ENCODE data around the gene SCYL3.
"Not testable (repeated sequence)": the region's sequence is repeated elsewhere in the genome, so short reads cannot be mapped to it uniquely, and the experiment has no call there.

SCYL3 gene

DNA sequence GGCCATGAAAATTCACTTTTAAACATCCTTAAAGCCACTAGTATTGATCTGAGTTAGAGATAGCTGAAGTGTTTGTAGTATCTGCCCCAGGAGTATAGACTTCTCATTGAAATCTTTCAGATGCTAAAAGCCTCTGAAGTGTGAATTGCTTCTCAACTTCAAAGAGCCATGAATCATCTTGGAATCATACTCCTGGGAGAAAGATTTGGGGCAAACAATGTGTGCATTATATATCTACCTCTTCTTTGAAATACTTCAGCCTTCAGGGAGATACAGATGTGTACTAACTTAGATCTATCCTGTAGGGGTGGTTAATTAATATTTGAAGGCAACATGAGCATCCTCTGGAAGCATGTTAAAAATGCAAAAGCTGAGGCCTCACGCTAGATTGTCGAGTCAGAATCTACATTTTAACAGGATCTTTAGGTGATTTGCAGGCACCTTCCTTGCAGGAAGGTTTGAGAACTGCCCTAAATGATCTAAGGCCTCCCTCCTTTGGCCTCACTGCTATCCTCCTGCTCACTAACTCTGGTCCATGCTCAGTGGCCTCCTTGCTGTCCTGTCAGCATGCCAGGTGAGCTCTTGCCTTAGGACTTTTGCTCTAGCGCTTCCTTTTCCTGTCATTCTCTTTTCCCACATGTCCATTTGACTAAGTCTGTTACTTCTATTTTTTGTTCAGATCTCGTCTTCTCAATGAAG is 6.0 kb upstream of the SCYL3 start:
- no peak for DNase-seq

DNA sequence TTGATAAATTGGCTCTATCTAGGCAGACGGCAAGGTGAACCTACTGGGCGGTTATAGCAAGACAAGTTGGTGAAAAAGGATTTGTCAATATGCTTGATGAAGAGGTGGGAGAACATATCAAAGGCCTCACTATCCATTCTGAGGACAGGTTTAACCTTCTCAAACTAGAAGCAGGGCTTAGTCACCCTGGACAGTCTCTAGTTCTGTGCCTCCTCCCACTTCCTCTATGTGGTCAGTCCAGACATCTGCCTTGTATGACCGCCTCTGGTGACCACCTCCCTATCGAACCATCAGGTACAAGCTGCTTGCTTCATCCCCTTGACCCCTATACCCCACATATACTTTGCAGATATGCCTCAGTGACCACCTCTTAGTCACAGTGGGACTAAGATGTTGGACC is 2.3 kb upstream of the SCYL3 start:
- no peak for DNase-seq

DNA sequence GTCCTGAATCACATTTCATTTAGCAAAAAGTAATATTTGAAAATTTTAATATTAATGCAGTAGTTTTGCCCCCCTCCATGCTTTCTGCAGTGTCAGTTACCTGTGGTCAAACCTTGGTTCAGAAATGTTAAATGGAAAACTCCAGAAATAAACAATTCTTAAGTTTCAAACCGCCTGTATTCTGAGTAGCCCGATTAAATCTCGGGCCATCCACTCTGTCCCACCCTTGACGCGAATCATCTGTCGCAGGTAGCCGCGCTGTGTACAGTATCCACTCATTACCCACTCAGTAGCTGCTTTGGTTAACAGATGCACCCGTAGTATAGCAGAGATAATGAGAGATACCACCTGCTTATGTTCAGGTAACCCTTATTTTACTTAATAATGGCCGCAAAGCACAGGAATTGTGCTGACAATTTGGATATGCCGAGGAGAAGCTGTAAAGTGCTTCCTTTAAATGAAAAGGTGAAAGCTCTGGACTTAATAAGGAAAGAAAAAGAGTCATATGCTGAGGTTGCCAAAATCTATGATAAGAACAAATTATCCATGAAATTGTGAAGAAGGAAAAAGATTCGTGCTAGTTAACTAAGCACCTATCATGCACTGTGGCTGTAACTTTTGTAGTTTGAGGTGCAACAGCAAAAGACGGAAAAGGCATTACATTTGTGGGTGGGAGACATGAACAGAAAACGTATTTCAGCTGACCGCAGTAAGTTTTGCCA is 889 bp upstream of the SCYL3 start:
- DNase-seq: no peak

DNA sequence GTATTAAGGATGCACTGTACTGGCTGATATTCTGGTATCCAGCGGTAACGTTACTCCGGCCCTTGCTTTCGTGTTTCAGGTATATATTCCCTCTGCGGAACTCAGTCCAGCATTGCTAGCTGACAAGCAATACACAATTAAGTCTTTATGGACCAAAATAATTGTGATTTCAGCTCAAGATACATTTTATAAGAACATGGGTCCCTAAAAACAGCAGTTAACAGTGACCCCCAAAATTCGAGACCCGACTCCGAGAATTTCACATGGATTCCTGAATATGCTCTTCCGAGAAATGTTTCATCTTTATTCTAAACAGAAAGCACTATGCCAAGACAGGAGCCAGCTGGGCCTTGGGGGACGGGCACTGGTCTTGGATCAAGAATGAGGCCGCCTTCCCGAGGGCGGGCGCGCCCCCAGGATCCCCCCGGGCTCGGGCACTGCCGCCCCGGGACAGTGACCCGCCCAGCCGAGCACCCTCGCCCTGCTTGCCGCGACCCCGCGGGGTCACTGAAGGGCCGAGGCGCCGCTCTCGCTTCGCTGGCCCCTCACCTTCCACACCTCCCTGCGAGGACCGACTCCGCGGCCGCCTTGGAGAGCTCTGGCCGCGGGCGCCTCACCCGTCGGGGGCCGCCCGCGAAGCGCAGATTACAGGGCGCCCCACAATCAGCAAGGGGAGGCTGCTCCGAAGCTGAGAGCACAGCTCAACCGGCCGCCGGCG is 610 bp downstream of the SCYL3 start:
- peak in 1 of 2 donors; percentile 58 for DNase-seq

DNA sequence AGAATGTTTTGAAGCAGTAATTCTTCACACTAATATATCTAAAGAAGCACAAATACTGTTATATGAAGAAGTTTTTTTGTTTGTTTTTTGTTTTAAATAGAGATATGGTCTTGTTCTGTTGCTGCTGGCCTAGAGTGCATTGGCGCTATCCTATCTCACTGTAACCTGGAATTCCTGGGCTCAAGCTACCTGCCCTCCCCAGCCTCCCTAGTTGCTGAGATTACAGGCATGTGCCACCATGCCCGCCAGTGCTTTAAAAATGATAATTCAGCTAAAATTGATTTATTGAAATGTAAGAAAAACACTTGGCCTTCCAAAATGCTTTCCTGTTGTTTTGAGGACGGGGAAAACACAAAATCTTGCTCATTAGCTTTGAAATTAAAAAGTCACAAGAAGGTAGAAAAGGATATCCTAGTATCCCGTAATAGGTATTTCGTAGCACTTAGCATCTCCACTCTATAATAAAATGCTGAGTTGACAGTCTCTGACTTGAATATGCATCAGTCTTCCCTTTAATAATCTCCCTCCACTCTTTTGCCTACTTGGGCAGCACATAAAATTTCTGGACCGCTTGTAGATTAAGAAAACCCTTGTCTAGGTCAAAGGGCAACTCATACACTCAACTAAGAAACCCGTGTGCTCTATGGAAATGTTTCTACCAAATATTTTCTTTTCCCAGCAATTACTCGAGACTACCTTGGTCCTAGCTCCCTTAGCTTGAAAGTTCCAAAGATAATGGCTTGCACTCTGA is 1.3 kb downstream of the SCYL3 start:
- DNase-seq: no peak

DNA sequence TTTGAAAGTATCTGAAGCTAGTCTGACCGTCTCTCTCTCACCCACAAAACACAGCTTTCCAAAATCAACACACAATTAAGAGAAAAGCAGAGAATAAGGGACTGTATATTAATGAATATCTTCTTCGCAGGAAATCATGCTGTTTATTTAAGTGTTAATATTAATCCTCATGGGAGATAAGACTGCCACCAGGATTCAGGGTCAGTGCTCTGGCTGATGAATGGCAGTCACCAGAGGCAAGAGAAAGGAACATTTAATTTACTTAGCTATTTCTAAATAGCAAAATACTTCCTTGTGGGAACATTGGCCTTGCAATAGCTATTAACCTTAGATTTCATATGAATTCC is 2.2 kb downstream of the SCYL3 start:
- no peak for DNase-seq

DNA sequence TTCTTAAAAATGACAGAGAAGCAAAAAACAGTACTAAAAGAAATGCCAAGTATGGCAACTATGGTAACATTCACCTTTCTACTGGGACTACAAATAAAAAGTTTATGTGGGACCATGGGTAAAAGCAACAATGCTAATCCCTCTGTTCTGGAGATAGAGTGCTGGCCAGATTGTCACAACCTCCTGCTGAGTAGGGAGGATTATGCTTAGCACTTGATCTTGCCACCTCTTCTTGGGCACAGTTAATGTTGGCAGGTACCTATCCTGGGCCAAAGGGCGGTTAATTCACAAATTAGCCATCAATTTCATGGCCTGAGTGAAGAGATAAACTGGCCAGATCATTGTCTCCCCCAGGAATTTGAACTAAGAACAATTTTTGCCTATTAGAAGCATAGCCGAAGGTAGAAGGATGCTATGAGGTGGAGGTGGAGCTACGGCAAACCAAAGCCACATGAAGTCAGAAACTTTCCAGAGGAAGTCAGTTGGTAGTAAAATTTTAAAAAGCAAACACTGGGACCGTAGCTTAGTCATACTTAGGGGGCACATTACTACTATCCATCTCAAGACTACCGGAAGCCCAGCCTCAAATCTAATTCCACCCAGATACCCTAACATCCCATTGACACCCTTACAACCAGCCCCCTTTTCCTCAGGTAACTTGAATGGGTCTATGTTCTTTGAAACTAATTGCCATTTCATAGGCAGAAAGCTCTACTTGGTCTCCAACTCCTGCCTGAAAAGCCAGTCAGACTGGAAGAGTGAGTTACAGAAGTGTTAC is 2.7 kb downstream of the SCYL3 start:
- no peak for DNase-seq

DNA sequence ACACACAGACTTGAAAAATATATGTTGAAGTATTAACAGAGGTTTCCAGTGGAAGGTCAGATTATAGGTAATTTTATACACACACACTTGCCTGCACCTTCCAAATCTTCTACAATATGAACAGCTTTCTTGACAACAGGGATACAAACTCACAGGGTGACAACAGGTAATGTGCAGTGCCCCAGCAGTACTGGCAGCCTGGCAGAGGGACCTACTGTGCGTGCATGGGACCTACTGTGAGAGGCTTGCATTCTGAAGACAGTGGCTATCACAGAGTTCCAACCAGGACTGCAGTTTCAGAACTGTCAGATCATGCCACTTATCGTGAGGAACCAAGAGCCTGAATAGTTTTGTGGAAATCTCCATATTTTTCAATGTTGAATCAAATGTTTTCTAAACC is 3.8 kb downstream of the SCYL3 start:
- DNase-seq: no peak

DNA sequence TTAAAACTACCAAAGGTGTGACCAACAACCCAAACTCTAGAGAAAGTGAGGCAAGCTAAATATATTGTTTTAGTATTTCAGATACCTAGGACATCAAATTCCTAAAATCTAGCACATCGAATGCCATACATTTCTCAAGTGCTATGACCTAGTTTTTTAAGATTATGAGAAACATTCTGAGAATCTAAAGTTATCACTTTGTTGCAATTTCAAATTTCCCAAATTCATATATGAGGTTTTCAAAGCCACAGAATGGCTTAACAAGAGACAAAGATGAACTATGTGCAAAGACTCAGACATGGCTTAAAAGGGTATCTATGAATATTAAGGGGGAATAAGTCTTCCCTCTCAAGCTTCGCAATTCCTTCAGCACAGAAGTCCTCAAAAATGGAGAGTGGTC is 6.8 kb downstream of the SCYL3 start:
- no peak for DNase-seq

DNA sequence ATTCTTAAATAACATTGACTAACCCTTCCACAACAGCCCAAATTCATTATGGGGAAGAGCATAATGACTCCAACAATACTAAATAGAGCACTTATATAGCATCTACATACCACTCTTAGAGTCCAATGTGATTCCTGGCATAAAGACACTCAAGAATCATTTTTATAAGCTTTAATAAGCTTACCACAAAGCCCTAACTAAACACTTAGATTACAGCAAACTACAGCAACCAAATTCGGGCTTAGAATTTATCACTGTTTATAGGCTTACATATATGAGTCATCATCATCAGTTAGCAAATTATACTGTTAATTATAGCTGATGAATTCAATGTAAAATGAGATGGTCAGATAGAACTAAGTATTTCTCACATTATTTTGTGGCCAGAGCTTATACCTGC is 7.3 kb downstream of the SCYL3 start:
- DNase-seq: no peak

DNA sequence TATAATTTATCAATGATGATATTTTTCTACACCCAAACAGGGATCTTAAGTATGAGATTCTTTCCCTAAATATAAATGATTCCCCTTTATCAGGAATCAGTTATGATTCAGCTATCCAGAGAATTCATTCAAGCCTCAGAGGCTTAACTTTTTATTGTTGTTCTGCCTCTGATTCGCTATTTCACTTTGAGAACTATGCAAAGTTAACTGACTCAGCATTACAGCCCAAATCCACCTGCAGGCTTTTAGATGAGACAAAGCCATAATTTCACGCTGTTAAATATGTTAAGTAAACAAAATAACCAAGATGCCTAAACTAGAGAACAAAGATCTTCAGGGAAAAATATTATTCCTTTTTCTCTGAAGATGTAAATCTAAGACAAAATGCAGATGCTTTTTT is 8.5 kb downstream of the SCYL3 start:
- DNase-seq: no peak

DNA sequence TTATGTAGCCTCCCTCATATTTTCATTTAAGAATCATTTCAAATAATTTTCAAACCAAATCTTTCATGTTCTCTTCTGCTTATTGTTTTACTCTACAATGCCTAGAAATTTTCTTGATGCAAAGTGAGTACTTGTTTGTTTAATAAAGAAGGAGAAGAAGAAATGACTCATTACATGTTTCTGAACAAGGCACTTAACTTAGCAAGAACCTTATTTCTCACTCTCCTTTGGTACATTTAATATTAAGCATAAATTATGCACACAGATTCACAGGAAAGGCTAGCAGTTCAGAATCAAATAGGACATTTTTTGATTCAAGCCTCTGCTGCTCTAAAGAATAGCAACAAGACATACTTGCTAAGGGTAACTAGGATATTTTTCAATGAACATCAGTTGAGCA is 9.1 kb downstream of the SCYL3 start:
- DNase-seq: no peak

DNA sequence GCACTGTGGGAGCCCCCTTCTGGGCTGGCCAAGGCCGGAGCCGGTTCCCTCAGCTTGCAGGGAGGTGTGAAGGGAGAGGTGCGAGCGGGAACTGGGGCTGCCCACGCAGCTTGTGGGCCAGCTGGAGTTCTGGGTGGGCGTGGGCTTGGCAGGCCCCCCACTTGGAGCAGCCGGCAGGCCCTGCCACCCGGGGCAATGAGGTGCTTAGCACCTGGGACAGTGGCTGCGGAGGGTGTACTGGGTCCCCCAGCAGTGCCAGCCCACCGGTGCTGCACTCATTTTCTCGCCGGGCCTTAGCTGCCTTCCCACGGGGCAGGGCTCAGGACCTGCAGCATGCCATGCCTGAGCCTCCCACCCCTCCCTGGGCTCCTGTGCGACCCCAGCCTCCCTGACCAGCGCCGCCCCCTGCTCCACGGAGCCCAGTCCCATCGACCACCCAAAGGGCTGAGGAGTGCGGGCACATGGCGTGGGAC is 11.6 kb downstream of the SCYL3 start:
- DNase-seq: no peak

DNA sequence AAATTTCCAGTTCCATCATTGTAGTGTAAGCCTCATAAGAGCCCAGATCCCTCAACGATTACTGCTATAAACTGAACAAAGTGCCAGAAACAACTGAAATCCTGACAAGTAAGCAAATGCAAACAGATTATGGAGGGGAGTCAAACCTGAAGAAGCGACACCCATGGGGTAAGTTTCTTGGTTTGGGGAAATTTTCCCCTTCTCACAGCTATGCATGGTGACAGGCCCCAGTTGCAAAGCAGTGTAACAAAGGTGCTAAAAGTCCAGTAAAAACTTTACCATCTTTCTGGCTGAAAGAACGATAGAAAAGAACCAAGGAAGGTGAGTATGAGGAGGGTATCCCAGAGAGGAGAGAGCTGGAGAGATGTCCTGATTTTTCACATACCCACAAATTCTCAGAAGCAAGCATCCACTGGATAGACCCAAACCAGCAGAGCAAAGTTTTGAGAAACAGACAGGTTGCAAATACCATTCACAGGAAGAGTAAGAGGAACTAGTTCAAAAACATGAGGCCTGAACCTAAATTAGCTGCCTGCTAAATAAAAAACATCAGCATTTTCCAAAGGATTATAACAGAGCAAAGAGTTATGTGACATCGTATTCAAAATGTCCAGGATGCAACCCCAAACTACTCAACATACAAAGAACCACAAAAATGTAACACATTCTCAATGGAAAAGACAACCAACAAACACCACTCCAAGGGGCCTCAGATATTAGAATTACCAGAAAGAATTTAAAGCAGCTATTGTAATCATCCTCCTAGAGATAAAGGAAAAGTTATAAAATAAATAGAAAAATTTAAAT is 14.5 kb downstream of the SCYL3 start:
- DNase-seq: no peak

DNA sequence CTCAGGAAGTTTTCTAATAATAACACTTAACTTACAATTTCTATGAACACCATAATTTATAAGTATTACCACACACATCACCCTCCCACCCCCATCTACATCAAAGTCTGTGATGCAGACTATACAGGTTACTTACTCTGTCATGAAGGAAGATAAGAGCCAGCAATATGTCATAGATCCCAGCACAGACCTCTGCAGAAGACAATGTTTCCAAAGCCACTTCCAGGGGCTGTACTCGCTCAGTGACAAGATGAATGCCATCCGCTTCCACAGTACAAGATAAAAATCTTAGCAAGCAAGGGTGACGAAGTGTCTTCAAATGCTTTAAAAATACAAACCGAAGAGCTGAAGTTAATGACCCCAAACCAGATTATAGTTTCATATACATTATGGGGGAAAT is 15.2 kb downstream of the SCYL3 start:
- no peak for DNase-seq

DNA sequence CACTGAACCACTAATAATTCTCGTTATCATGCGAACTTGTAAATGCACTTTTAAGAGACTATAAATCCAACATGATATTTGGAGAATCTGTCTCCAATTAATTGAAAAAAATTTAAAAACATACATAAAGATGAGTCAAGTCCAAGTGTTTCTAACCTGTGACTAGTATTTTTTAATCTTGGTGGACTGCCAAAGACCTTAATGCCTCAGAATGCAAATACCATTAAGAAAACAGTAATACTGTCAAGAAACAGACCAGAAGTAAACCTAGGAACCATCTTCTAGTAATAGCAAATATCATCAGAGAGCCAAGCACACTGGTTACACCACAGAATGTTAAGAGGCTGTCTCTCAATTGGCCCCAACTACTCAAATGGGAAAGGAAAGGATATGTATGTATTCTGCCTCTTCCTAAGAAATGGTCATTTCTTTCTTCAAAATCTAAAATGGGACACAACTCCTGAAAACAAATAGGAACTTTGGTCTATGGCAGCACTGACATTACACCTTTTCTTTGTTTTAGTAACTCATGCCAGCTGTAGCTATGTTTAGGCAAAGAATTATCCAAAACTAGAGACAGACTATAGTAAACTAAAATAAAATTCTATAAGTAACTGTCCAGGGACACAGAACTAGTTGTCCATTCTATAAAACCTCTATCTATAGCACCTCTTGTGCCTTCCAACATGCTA is 15.8 kb downstream of the SCYL3 start:
- no peak for DNase-seq

DNA sequence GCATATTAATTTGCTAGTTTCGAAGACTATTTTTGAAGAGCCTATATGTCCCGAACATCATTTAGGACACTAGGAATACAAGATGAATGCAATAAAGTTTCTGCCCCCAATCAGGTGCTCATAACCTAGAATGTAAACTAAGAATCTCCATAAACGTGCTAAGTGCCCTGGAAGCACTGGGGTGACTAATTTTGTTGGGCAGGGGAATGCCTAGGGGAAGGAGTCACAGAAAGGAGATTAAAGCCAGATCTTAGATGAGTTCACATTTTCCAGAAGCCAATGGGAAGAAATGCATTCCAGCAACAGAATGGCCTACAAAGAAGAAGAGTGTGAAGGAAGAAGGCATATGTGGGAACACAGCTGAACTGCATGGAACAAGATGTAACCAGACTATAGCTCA is 19.5 kb downstream of the SCYL3 start:
- DNase-seq: no peak

DNA sequence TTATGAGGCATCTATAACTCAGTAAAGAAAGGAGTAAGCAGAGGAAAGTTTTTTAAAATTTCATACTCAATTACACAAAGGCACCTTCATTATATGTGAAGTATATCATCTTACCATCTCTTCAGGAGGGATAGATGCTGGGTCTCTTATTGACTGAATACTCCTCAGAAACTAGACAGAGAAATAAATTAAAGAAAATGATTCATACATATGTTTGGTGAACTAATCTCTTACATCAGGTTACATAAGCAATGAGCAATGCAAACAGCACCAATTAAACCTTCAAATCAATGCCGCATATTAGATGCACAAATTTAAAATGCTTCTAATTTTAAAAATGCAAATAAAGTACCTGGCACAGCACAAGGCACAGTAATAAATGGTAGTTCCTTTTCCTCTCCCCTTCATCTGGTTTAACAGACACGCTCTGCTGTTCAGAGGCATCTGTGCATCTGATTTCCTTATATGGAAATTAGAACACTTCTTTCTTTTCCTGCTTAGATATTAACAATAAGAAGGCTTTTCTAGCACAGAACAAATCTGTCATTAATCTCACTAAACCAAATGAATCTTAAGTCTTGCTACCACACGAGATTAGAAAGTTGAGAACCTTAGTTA is 20.0 kb downstream of the SCYL3 start:
- DNase-seq: no peak

DNA sequence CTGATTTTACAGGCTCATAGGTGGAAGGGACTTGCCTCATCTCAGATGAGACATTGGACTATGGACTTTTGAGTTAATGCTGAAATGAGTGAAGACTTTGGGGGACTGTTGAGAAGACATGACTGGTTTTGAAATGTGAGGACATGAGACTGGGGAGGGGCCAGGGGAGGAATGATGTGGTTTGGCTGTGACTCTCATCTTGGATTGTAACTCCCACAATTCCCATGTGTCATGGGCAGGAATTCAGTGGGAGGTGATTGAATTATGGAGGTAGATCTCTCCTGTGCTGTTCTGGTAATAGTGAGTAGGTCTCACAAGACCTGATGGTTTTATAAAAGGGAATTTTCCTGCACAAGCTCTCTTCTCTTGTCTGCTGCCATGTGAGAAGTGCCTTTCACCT is 20.8 kb downstream of the SCYL3 start:
- DNase-seq: no peak

DNA sequence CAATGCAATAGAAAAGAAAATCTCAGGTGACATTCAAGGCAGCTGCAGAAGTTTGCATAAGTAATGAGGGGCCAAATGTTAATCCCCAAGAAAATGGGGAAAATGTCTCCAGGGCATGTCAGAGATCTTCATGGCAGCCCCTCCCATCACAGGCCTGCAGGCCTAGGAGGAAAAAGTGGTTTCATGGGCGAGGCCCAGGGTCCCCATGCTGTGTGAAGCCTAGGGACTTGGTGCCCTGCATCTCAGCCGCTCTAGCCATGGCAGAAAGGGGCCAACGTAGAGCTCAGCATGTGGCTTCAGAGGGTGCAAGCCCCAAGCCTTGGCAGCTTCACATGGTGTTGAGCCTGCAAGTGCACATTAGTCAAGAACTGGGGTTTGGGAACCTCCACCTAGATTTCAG is 21.7 kb downstream of the SCYL3 start:
- DNase-seq: not testable (repeated sequence)

DNA sequence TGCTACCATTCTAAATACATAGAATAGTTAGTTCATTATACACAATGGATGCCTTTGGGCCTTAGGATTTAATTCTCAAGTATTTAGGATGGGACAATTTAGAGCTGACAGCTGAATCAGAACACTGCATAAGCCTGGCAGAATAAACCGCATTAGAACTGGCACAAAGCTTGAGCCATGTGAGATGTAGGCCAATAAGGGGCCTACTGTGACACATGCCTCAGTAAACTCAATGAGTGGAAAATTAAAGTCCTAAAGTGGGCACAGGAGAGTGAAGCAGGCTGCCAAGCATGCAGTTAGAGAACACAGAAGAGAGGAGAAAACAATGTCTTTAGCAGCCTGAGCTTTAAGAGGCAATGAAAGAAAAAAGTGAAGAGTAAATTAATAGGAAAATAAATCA is 24.3 kb downstream of the SCYL3 start:
- no peak for DNase-seq
